ENCODE data around the gene AMN1. TPM values are rescaled to one million over a fixed set of nuclear protein-coding genes. Genes with fewer than 3 reads are reported as not detected.

AMN1 gene
- total and polyA plus RNA-seq, 2 of the 4 experiments (the other 2 are of a cell fraction) = 3.4 to 5.2 TPM

DNA sequence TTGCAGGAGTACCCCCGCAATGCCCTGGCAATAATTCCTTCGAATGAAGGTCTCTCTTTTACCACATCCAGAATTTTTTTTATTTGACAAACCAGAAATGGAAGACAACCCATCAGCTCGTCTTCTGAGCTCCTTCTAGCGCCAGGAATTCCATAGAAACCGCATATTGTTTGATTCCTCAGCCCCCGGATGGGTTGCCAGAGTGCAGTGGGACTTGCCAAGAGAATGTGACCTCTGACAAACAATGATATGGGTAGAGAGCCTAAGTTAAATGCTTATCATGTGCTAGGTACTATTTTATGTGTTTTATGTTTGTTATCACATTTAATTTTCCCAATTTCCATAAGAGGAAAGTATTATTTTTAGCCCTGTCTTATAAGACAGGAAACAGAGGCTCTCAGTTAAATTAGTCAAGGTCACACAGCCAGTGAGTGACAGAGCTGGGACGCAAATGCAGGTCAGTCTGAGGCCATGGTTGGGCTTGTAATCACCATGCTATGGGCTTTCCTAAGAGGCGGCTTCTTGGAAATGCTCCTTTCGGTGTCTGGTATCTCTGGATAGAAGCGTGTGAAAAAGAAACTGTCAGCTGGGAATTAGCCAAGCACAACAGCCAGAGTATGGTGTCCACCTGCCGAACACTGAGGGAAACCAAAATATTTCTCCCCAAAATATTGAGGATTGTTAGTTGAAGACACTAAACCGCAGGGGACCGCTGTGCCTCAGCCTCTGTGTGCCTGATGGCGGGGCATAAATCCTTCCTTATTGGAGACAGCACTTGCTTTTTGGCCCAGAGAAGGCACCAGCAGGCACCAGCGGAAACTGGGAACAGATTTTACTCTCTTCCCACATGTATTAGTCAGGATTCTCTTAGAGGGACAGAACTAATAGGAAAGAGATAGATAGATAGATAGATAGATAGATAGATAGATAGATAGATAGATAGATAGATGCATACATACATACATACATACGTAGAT is 98.8 kb downstream of the AMN1 start:
- in situ Hi-C loops (cut with MboI; ENCODE audit: low sequenced_read_pairs) = loop anchor here (10.0 kb wide), 1 partner anchor 365 kb away; no protein-coding TSS in a partner anchor
- H2BK120ac ChIP-seq (ENCODE audit: low read depth, low read length) = no peak overlapping the region

More for the DNA sequence above, 98.8 kb downstream of the AMN1 start:
- ChIA-PET POLR2A (ENCODE audit: unreplicated experiment) (no interaction called here), CTCF (interaction anchor here (0.6 to 1.0 kb wide), 3 partner anchors 21 to 227 kb away, joined by 3 to 5 read pairs (median 3); no protein-coding TSS in a partner anchor)
- H3K23ac ChIP-seq (ENCODE audit: low read depth, low read length) = no peak overlapping the region
- TF ChIP-seq RCOR1 (IDR thresholded peaks at IDR 0.05; ENCODE audit: insufficient replicate concordance, low read length) (no peak), SMC3 (IDR thresholded peaks at IDR 0.05; ENCODE audit: low read depth, low read length) (no peak), BHLHE40 (IDR thresholded peaks at IDR 0.05; ENCODE audit: low read depth, low read length) (no peak)
- H3K36me3 ChIP-seq (ENCODE audit: control insufficient read depth, insufficient read depth, low read length) = no peaks in the 10 kb centered on the region
- ATAC-seq (ENCODE audit: low read depth) (no peak; the same call in 1 of the 2 replicates), DNase-seq (peak; percentile 55)
- no peak overlapping the region for H3K4me2 ChIP-seq (ENCODE audit: low read depth, low read length)
- intact Hi-C loops (cut with micrococcal nuclease) = no loop called here
- H4K8ac ChIP-seq (ENCODE audit: low read depth in 2 of 2, low read length in 2 of 2) = peak overlapping the region in 1 of 2 experiments; percentile 8; a peak in 1 of 4 replicates
- no peaks in the 10 kb centered on the region; the same call in 1 of the 2 replicates for H3K4me1 ChIP-seq (ENCODE audit: control insufficient read depth, insufficient read depth, low read length)
- H2AK5ac ChIP-seq (ENCODE audit: low read depth, low read length) = no peak overlapping the region
- H4K91ac ChIP-seq (ENCODE audit: insufficient read depth, low read depth, low read length) = no peak overlapping the region
- H3K9me1 ChIP-seq (ENCODE audit: insufficient read depth, low read length) = no peaks in the 10 kb centered on the region
- H2AK9ac ChIP-seq (replicated peaks; ENCODE audit: low read depth, low read length, poor library complexity) = no peak overlapping the region
- 39% methylated on average over 5 of the region's 16 CpGs; no CpG with 5 or more reads in 1 of the 2 experiments for WGBS, 2 experiments (ENCODE audit: extremely low coverage in 2 of 2, insufficient read length in 1 of 2)
- no peak overlapping the region for H3K4me3 ChIP-seq (ENCODE audit: insufficient read depth, low read depth, low read length)
- no peak overlapping the region for H2BK20ac ChIP-seq (ENCODE audit: low read depth, low read length)
- no peaks in the 10 kb centered on the region; the same call in 1 of the 2 replicates for H3K27me3 ChIP-seq (ENCODE audit: control insufficient read depth, insufficient read depth, low read length)
- dilution Hi-C loops (cut with HindIII; ENCODE audit: low sequenced_read_pairs, unreplicated experiment) = no loop called here
- no peak overlapping the region for H2BK5ac ChIP-seq (ENCODE audit: low read depth, low read length, poor library complexity, severe bottlenecking)
- H3K27ac ChIP-seq (ENCODE audit: insufficient read depth, low read length) = no peak overlapping the region
- H4K5ac ChIP-seq (ENCODE audit: low read depth, low read length) = no peak overlapping the region
- no peak overlapping the region for H3K14ac ChIP-seq (replicated peaks; ENCODE audit: low read depth, low read length)
- H3K56ac ChIP-seq (ENCODE audit: extremely low read depth, insufficient read depth, low read length) = no peak overlapping the region
- H3K9ac ChIP-seq (ENCODE audit: low read depth, low read length) = no peak overlapping the region
- H3K9me3 ChIP-seq (ENCODE audit: control insufficient read depth, insufficient read depth, low read length) = no peaks in the 10 kb centered on the region
- H3K79me1 ChIP-seq (ENCODE audit: low read depth in 1 of 2, low read length in 2 of 2) = no peaks in the 10 kb centered on the region
- no peak overlapping the region for H2BK15ac ChIP-seq (ENCODE audit: low read depth, low read length)
- no TSS peak for BruUV-seq (replicated peaks)
- H2AFZ ChIP-seq (replicated peaks; ENCODE audit: low read length, poor library complexity) = peak overlapping the region; percentile 70
- H4K20me1 ChIP-seq (ENCODE audit: insufficient read depth, low read length) = no peaks in the 10 kb centered on the region
- H3K18ac ChIP-seq (ENCODE audit: low read depth, low read length) = no peak overlapping the region
- no peak overlapping the region for H3K4ac ChIP-seq (ENCODE audit: low read depth, low read length)
